ENCODE data around the gene YAP1.

Gene YAP1

GRCh38 chr11:102268083-102268984 is 158.1 kb downstream of the YAP1 start:
- peak; percentile 90 for DNase-seq (ENCODE audit: low read depth, low spot score)

DNA sequence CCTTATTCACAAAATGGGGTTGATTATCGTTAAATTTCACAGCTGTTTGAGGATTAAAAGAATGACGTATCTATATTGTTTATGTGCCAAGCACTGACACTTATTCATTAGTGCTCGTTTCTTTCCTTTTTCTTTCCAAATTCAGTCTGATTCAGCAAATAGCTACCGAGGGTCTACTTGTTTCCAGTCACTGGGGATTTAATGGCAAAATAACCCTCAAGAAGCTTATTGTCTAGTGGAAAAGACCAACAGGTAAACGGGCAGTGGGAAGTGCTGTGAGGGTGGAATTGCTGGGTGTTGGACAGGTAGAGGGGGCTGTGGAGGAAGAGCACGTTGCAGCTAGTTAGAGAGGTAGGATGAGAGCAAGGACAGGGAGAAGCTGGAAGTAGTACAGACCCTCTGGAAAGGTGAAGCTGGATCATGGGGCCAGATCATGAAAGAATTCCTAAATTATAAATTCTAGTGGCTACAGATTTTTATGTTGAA is 158.8 kb downstream of the YAP1 start:
- peak overlapping the region; percentile 88 for H3K27ac ChIP-seq
- no peak for DNase-seq (ENCODE audit: low read depth, low spot score)

More at GRCh38 chr11:102268083-102268984, 158.1 kb downstream of the YAP1 start:
- peak overlapping the region; percentile 88 for H3K27ac ChIP-seq

- DNase-seq (ENCODE audit: low read depth, low spot score): peak; percentile 87
- H3K27ac ChIP-seq: peak overlapping the region; percentile 88
Observed at GRCh38 chr11:102269927-102270326, 159.7 kb downstream of the YAP1 start.

DNA sequence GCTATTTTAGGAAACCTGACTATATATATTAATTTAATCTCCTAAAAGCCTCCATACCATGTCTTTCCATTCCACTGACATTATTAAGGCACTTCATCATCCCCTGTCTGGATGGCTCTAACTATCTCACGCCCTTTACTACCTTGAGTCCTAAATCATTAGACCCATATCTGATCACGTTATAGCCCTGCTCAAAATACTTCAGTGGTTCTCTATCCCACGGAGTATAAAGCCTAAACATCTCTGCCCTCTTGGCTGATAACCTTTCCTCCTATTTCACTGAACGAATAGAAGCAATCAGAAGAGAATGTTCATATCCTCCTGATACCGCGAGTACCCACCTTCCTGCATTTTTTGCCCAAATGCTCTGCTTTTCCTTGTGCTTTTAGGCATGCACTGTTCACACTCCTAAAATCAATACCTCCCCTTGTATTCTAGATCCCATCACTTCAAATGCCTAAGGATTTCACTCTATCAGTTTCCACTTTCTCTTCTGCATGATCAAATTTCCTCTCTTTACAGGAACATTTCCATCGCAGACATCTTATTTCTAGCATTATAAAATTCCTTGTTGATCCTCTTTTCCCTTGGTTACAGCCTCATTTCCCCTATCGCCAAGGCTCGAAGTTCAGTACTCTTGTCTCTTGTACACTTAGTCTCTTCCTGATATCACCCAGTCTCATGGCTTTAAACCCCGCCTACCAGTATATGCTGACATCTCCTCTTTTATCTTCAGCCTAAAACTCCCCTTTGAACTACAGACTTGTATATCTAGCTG is 162.0 kb downstream of the YAP1 start:
- DNase-seq (ENCODE audit: low read depth, low spot score): no peak

GRCh38 chr11:102274628-102275027 is 164.4 kb downstream of the YAP1 start:
- no peak overlapping the region for H3K27ac ChIP-seq
- DNase-seq (ENCODE audit: low read depth, low spot score): no peak

More for the DNA sequence above, 162.0 kb downstream of the YAP1 start:
- H3K27ac ChIP-seq: no peak overlapping the region

GRCh38 chr11:102276362-102276761 is 166.1 kb downstream of the YAP1 start:
- H3K27ac ChIP-seq: no peak overlapping the region
- DNase-seq (ENCODE audit: low read depth, low spot score): no peak

DNA sequence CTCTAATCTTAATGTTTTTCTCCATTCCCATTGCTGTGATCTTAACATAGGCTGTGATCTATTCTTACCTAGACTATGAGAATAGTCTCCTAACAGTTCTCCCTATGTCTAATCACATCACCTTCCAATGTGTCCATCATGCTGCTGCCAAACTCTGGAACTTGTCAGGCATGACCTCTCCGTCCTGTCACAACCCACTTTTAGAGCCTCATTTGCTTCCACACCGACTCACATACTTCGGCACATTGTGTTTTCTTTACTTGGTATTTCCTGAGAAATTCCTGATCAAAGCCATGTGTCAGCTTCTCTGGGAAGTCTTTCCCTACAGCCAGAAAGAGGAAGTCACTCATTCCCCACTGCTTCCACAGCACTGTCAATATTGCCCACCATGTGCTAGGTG is 166.5 kb downstream of the YAP1 start:
- H3K27ac ChIP-seq: no peak overlapping the region

GRCh38 chr11:102279641-102280170 is 169.5 kb downstream of the YAP1 start:
- H3K27ac ChIP-seq: no peak overlapping the region
- DNase-seq (ENCODE audit: low read depth, low spot score): no peak

More for the DNA sequence above, 166.5 kb downstream of the YAP1 start:
- DNase-seq (ENCODE audit: low read depth, low spot score): no peak

GRCh38 chr11:102280245-102280833 is 170.1 kb downstream of the YAP1 start:
- no peak overlapping the region for H3K27ac ChIP-seq
- DNase-seq (ENCODE audit: low read depth, low spot score): no peak
